Right cardiac atrium (tissue), 5 donors: Measurements from ENCODE around the gene S100PBP. TPM values are rescaled to one million over a fixed set of nuclear protein-coding genes. Genes with fewer than 3 reads are reported as not detected.
A peak's percentile ranks its signal among the peaks of the same experiment; 100 is the strongest.

Experiments
- ATAC-seq, 2 donors: fragments of 200-7000 bp; cut with Tn5 transposase; one replicate each; pipeline versions ENCODE4 v1.8.0 to v1.9.1; 2020; ENCODE audit warnings: moderate library complexity in 2 of 2, mild to moderate bottlenecking in 1 of 2
- DNase-seq, 3 donors: peaks; one replicate each; pipeline ENCODE4 v3.0.0-alpha.2; 2020
- H3K27ac ChIP-seq: one replicate; pipeline ENCODE4 v1.5.1; 2013; ENCODE audit warnings: mild to moderate bottlenecking, low read length, control low read depth, moderate library complexity
- H3K27me3 ChIP-seq: one replicate; pipeline ENCODE4 v1.6.1; 2013; ENCODE audit not compliant: control insufficient read depth, insufficient read depth
- H3K4me1 ChIP-seq: one replicate; pipeline ENCODE4 v1.6.1; 2013; ENCODE audit warnings: low read length; ENCODE audit not compliant: control insufficient read depth, insufficient read depth
- H3K4me3 ChIP-seq: one replicate; pipeline ENCODE4 v1.5.1; 2013; ENCODE audit warnings: low read length, control low read depth
- H3K9me3 ChIP-seq: one replicate; pipeline ENCODE4 v1.6.1; 2013; ENCODE audit warnings: low read length; ENCODE audit not compliant: control insufficient read depth
- WGBS: extraction: QIAGEN DNeasy Blood & Tissue Kit; methylation state at CpG from one replicate; pipeline ENCODE4 v1.1.7; 2013; 5-methylcytosine and 5-hydroxymethylcytosine counted together
- intact Hi-C, 4 donors: fragments of 100-400 bp; cut with DNase I; formaldehyde crosslinking; loops; one replicate each; pipeline versions ENCODE4 v1.11.0 to v1.14.0; 2022 to 2023
- polyA plus RNA-seq: library from polyadenylated mRNA; stranded (reverse); fragments of 200-250 nt; gene quantifications from one replicate; pipeline ENCODE4 v1.2.3, GENCODE V29; 2013
- total RNA-seq, 4 donors: library from RNA; stranded (reverse); fragmentation: NEBNext Ultra II Directional; extraction: Animal tissue kit (Norgen Biotek cat#: 25700); gene quantifications; one replicate each; pipeline ENCODE4 v1.2.1, GENCODE V29; 2021
- donor health status: healthy with polysubstance abuse.
- donor health status: DM: no; HTN: yes; CAD: no.
- donor health status: DM: no; HTN: no; CAD: no.
- donor health status: DM: no; HTN: yes; CAD: no; lungs with severe emphysema.
- donor health status: DM: yes; HTN: yes; CAD: no.

S100PBP gene
- total and polyA plus RNA-seq, 5 donors = 8.1 to 19.8 (median 15.3) TPM

GRCh38 chr1:32808580-32808979 is 8.9 kb upstream of the S100PBP start:
- H3K9me3 ChIP-seq = no peaks in the 10 kb centered on the region
- 97% methylated on average over 4 of the region's 4 CpGs for WGBS
- no peak for DNase-seq
- no peak overlapping the region for H3K4me3 ChIP-seq
- H3K27me3 ChIP-seq = no peaks in the 10 kb centered on the region
- peaks cover 4% of the 10 kb centered on the region for H3K4me1 ChIP-seq
- intact Hi-C loops = no loop called here
- H3K27ac ChIP-seq = no peak overlapping the region
- ATAC-seq = no peak

- intact Hi-C loops = no loop called here
- DNase-seq (no peak), ATAC-seq (no peak)
- H3K9me3 ChIP-seq = no peaks in the 10 kb centered on the region
- no peak overlapping the region for H3K27ac ChIP-seq
- peaks cover 4% of the 10 kb centered on the region for H3K4me1 ChIP-seq
- H3K27me3 ChIP-seq = no peaks in the 10 kb centered on the region
- no peak overlapping the region for H3K4me3 ChIP-seq
- 82% methylated on average over 5 of the region's 5 CpGs for WGBS
Observed at GRCh38 chr1:32810358-32810757, 7.1 kb upstream of the S100PBP start.

GRCh38 chr1:32811265-32811664 is 6.2 kb upstream of the S100PBP start:
- H3K9me3 ChIP-seq = no peaks in the 10 kb centered on the region
- H3K4me3 ChIP-seq = no peak overlapping the region
- no peak for DNase-seq
- WGBS = 80% methylated on average over 9 of the region's 9 CpGs
- H3K27ac ChIP-seq = no peak overlapping the region
- peaks cover 4% of the 10 kb centered on the region for H3K4me1 ChIP-seq
- no peak for ATAC-seq
- intact Hi-C loops = no loop called here
- no peaks in the 10 kb centered on the region for H3K27me3 ChIP-seq

GRCh38 chr1:32811917-32812316 is 5.5 kb upstream of the S100PBP start:
- H3K4me1 ChIP-seq = peaks cover 4% of the 10 kb centered on the region
- ATAC-seq = no peak
- no peaks in the 10 kb centered on the region for H3K27me3 ChIP-seq

GRCh38 chr1:32813941-32814739 is 3.3 kb upstream of the S100PBP start:
- Histone ChIP-seq H3K27me3 (no peaks in the 10 kb centered on the region), H3K9me3 (no peaks in the 10 kb centered on the region), H3K4me1 (peaks cover 10% of the 10 kb centered on the region), H3K4me3 (no peak overlapping the region), H3K27ac (no peak overlapping the region)
- peak in 1 of 3 donors; percentile 32 for DNase-seq
- 78% methylated on average over 11 of the region's 11 CpGs for WGBS
- ATAC-seq = no peak
- intact Hi-C loops = no loop called here

More at GRCh38 chr1:32811917-32812316, 5.5 kb upstream of the S100PBP start:
- Histone ChIP-seq H3K9me3 (no peaks in the 10 kb centered on the region), H3K27ac (no peak overlapping the region), H3K4me3 (no peak overlapping the region)
- intact Hi-C loops = no loop called here
- WGBS = 94% methylated on average over 3 of the region's 3 CpGs
- no peak for DNase-seq

- Histone ChIP-seq H3K9me3 (no peaks in the 10 kb centered on the region), H3K27ac (peak overlapping the region; percentile 90), H3K27me3 (no peaks in the 10 kb centered on the region), H3K4me3 (peak overlapping the region; percentile 70), H3K4me1 (peaks cover 7% of the 10 kb centered on the region)
- DNase-seq = no peak
- WGBS = under 1% methylated on average over 15 of the region's 15 CpGs
- ATAC-seq = peak in 1 of 2 donors; percentile 1
- intact Hi-C loops = loop anchor here in 1 of 4 donors (5.0 kb wide), 1 partner anchor 51 kb away; no protein-coding TSS in a partner anchor
Observed at GRCh38 chr1:32816676-32817158, 736 bp upstream of the S100PBP start.

- H3K9me3 ChIP-seq = no peaks in the 10 kb centered on the region
- peak; percentile 89 to 94 (median 93) for DNase-seq
- intact Hi-C loops = loop anchor here in 1 of 4 donors (5.0 kb wide), 1 partner anchor 49 kb away; no protein-coding TSS in a partner anchor
- H3K27me3 ChIP-seq = no peaks in the 10 kb centered on the region
- 1% methylated on average over 51 of the region's 51 CpGs for WGBS
- H3K4me1 ChIP-seq = peaks cover 7% of the 10 kb centered on the region
- peak overlapping the region; percentile 70 for H3K4me3 ChIP-seq
- ATAC-seq = peak; percentile 72 to 76
- peak overlapping the region; percentile 91 for H3K27ac ChIP-seq
Observed at GRCh38 chr1:32817815-32818786, 648 bp downstream of the S100PBP start.

GRCh38 chr1:32818804-32819541 is 1.5 kb downstream of the S100PBP start:
- H3K4me1 ChIP-seq = peaks cover 7% of the 10 kb centered on the region
- H3K27me3 ChIP-seq = no peaks in the 10 kb centered on the region
- no peak for DNase-seq
- intact Hi-C loops = loop anchor here in 1 of 4 donors (5.0 kb wide), 1 partner anchor 48 kb away; no protein-coding TSS in a partner anchor
- WGBS = 71% methylated on average over 11 of the region's 11 CpGs
- H3K9me3 ChIP-seq = no peaks in the 10 kb centered on the region
- peak overlapping the region; percentile 91 for H3K27ac ChIP-seq
- peak overlapping the region; percentile 70 for H3K4me3 ChIP-seq
- ATAC-seq = no peak

- intact Hi-C loops = no loop called here
- Histone ChIP-seq H3K27me3 (no peaks in the 10 kb centered on the region), H3K4me1 (no peaks in the 10 kb centered on the region), H3K27ac (no peak overlapping the region), H3K4me3 (no peak overlapping the region), H3K9me3 (no peaks in the 10 kb centered on the region)
- WGBS = 79% methylated on average over 3 of the region's 3 CpGs
- DNase-seq (no peak), ATAC-seq (no peak)
Observed at GRCh38 chr1:32825181-32825580, 7.7 kb downstream of the S100PBP start.

GRCh38 chr1:32828341-32828740 is 10.9 kb downstream of the S100PBP start:
- H3K4me3 ChIP-seq = no peak overlapping the region
- DNase-seq (no peak), ATAC-seq (no peak)
- H3K4me1 ChIP-seq = no peaks in the 10 kb centered on the region
- intact Hi-C loops = no loop called here
- no peaks in the 10 kb centered on the region for H3K27me3 ChIP-seq
- no peaks in the 10 kb centered on the region for H3K9me3 ChIP-seq
- WGBS = 89% methylated on average over 7 of the region's 7 CpGs
- H3K27ac ChIP-seq = no peak overlapping the region
